Testis (tissue), 3 donors: ENCODE data around the gene GBX1. TPM values are rescaled to one million over a fixed set of nuclear protein-coding genes. Genes with fewer than 3 reads are reported as not detected.
A peak's percentile ranks its signal among the peaks of the same experiment; 100 is the strongest.

Source experiments
- DNase-seq: peaks from one replicate; pipeline ENCODE4 v3.0.0-alpha.2; 2019
- H3K27ac ChIP-seq, 2 donors: fragments of 200-600 bp; sonication (generic); one replicate each; pipeline ENCODE4 v1.5.1; 2019
- H3K27me3 ChIP-seq: fragments of 200-600 bp; sonication (generic); one replicate; pipeline ENCODE4 v1.5.1; 2019
- H3K36me3 ChIP-seq: fragments of 200-600 bp; sonication (generic); one replicate; pipeline ENCODE4 v1.5.1; 2017; ENCODE audit warnings: low read depth; ENCODE audit errors: missing control alignments
- H3K4me1 ChIP-seq: fragments of 200-600 bp; sonication (generic); one replicate; pipeline ENCODE4 v1.5.1; 2019
- H3K4me3 ChIP-seq, 2 donors: fragments of 200-600 bp; sonication (generic); one replicate each; pipeline ENCODE4 v1.5.1; 2017 to 2019
- H3K9me3 ChIP-seq: fragments of 200-600 bp; sonication (generic); one replicate; pipeline ENCODE4 v1.5.1; 2017
- CTCF ChIP-seq, 3 experiments: fragments of 450-650 bp in 2 of 3; fragments of 200-600 bp in 1 of 3; sonication (generic) in 1 of 3; IDR thresholded peaks; one replicate each; pipeline ENCODE4 v1.5.1; 2016 to 2019; ENCODE audit warnings: antibody characterized with exemption in 3 of 3, mild to moderate bottlenecking in 2 of 3, moderate library complexity in 1 of 3
- POLR2A ChIP-seq: fragments of 450-650 bp; IDR thresholded peaks from one replicate; pipeline ENCODE4 v1.6.1; 2017; ENCODE audit warnings: antibody characterized with exemption, mild to moderate bottlenecking, moderate library complexity
- WGBS, 2 donors: methylation state at CpG; one replicate each; pipeline ENCODE4 v1.1.5; 2018; 5-methylcytosine and 5-hydroxymethylcytosine counted together
- intact Hi-C: fragments of 100-400 bp; cut with DNase I; formaldehyde crosslinking; loops from one replicate; pipeline ENCODE4 v1.15.1; 2023; ENCODE audit warnings: low total_unique reads
- polyA plus RNA-seq: library from polyadenylated mRNA; stranded (reverse); fragments of 350-450 nt; fragmentation: Illumina TruSeq; extraction: RNeasy Lipid Tissue Mini Kit (QIAGEN cat#74804); gene quantifications from one replicate; pipeline ENCODE4 v1.2.3, GENCODE V29; 2014; ENCODE audit warnings: low read depth, low replicate concordance; ENCODE audit not compliant: insufficient read depth
- total RNA-seq, 2 donors: library from RNA; depleted of rRNA; stranded (reverse); fragments of >200 nt; gene quantifications; one replicate each; pipeline ENCODE4 v1.2.3, GENCODE V29; 2016

The GBX1 gene
- total and polyA plus RNA-seq, 3 donors from 2014 or later = 2.9 to 15.6 (median 7.2) TPM

GRCh38 chr7:151124481-151124880 is 43.0 kb downstream of the GBX1 start:
- H3K27ac ChIP-seq = no peak overlapping the region

GRCh38 chr7:151123822-151124464 is 43.6 kb downstream of the GBX1 start:
- H3K4me3 ChIP-seq = peak overlapping the region in 1 of 2 donors; percentile 13
- peak; percentile 90 for DNase-seq

More at GRCh38 chr7:151124481-151124880, 43.0 kb downstream of the GBX1 start:
- TF ChIP-seq POLR2A (no peak), CTCF (IDR thresholded peaks at IDR 0.05) (no peak)
- DNase-seq = no peak
- 83 to 90% methylated on average over 5 to 7 of the region's 7 CpGs for WGBS, 2 donors
- H3K27me3 ChIP-seq = no peaks in the 10 kb centered on the region
- H3K4me1 ChIP-seq = peaks cover 6% of the 10 kb centered on the region
- no peaks in the 10 kb centered on the region for H3K9me3 ChIP-seq
- no peak overlapping the region for H3K4me3 ChIP-seq
- intact Hi-C loops = loop anchor here (10.0 kb wide), 1 partner anchor 50 kb away; no protein-coding TSS in a partner anchor
- no peaks in the 10 kb centered on the region for H3K36me3 ChIP-seq

GRCh38 chr7:151123158-151123821 is 44.2 kb downstream of the GBX1 start:
- peak overlapping the region in 1 of 2 donors; percentile 13 for H3K4me3 ChIP-seq
- 70 to 73% methylated on average over 30 to 50 of the region's 50 CpGs for WGBS, 2 donors
- peaks cover 6% of the 10 kb centered on the region for H3K4me1 ChIP-seq
- DNase-seq = no peak
- TF ChIP-seq CTCF (IDR thresholded peaks at IDR 0.05) (no peak), POLR2A (no peak)
- intact Hi-C loops = loop anchor here (10.0 kb wide), 1 partner anchor 52 kb away; no protein-coding TSS in a partner anchor
- no peaks in the 10 kb centered on the region for H3K27me3 ChIP-seq
- no peaks in the 10 kb centered on the region for H3K36me3 ChIP-seq
- no peak overlapping the region for H3K27ac ChIP-seq
- no peaks in the 10 kb centered on the region for H3K9me3 ChIP-seq

More at GRCh38 chr7:151123822-151124464, 43.6 kb downstream of the GBX1 start:
- Histone ChIP-seq H3K4me1 (peaks cover 6% of the 10 kb centered on the region), H3K27me3 (no peaks in the 10 kb centered on the region), H3K9me3 (no peaks in the 10 kb centered on the region), H3K36me3 (no peaks in the 10 kb centered on the region), H3K27ac (no peak overlapping the region)
- TF ChIP-seq POLR2A = no peak
- TF ChIP-seq CTCF (IDR thresholded peaks at IDR 0.05) = peak; percentile 90 to 95 (median 91)
- intact Hi-C loops = loop anchor here (10.0 kb wide), 1 partner anchor 51 kb away; no protein-coding TSS in a partner anchor
- 25 to 43% methylated on average over 16 to 24 of the region's 24 CpGs for WGBS, 2 donors

- Histone ChIP-seq H3K27me3 (no peaks in the 10 kb centered on the region), H3K36me3 (no peaks in the 10 kb centered on the region), H3K4me3 (peak overlapping the region in 1 of 2 donors; percentile 13), H3K9me3 (no peaks in the 10 kb centered on the region), H3K27ac (no peak overlapping the region), H3K4me1 (peaks cover 6% of the 10 kb centered on the region)
- no peak for DNase-seq
- 46 to 65% methylated on average over 21 to 24 of the region's 29 CpGs for WGBS, 2 donors
- intact Hi-C loops = loop anchor here (10.0 kb wide), 1 partner anchor 52 kb away; no protein-coding TSS in a partner anchor
- TF ChIP-seq POLR2A (no peak), CTCF (IDR thresholded peaks at IDR 0.05) (no peak)
Measured at GRCh38 chr7:151122796-151123157, 44.7 kb downstream of the GBX1 start.
